Activated T-helper 1 cell treated with anti-CD3 and anti-CD28 coated beads, Interleukin-2, amount 50 U/mL, for 16 hours (primary cell): Measurements from ENCODE around the gene SYNPR.
"Not testable (repeated sequence)": the region's sequence is repeated elsewhere in the genome, so short reads cannot be mapped to it uniquely, and the experiment has no call there.

ENCODE experiments used
- DNase-seq, 2 donors: peaks; one replicate each; pipeline ENCODE4 v3.0.0-alpha.2; 2020; ENCODE audit warnings: low read depth in 1 of 2, low spot score in 1 of 2

Gene SYNPR

GRCh38 chr3:63611382-63611781 is 333.3 kb downstream of the SYNPR start:
- DNase-seq, result no peak

- no peak for DNase-seq
These were observed 335.5 kb downstream of the SYNPR start for GRCh38 chr3:63613561-63613960.

GRCh38 chr3:63617391-63617790 is 339.3 kb downstream of the SYNPR start:
- DNase-seq, result no peak

- DNase-seq, result no peak
These were observed 346.9 kb downstream of the SYNPR start for GRCh38 chr3:63624941-63625560.

GRCh38 chr3:63631670-63632069 is 353.6 kb downstream of the SYNPR start:
- no peak for DNase-seq

GRCh38 chr3:63635186-63635585 is 357.1 kb downstream of the SYNPR start:
- DNase-seq, result no peak

GRCh38 chr3:63639806-63640205 is 361.7 kb downstream of the SYNPR start:
- DNase-seq, result no peak

- DNase-seq, result no peak
These were observed 364.4 kb downstream of the SYNPR start for GRCh38 chr3:63642488-63642887.

- DNase-seq, result no peak
These were observed 366.2 kb downstream of the SYNPR start for GRCh38 chr3:63644212-63644797.

- DNase-seq, result not testable (repeated sequence)
These were observed 367.0 kb downstream of the SYNPR start for GRCh38 chr3:63644928-63645781.

GRCh38 chr3:63652066-63652725 is 374.1 kb downstream of the SYNPR start, which contains the start of gene SNTN:
SNTN (plus strand) TSS chr3:63652675; CDS start chr3:63652688, 13 bp downstream.
- no peak for DNase-seq

GRCh38 chr3:63654211-63654610 is 376.1 kb downstream of the SYNPR start:
- DNase-seq, result no peak

- no peak for DNase-seq
These were observed 376.8 kb downstream of the SYNPR start for GRCh38 chr3:63654931-63655330.

- no peak for DNase-seq
These were observed 377.4 kb downstream of the SYNPR start for GRCh38 chr3:63655519-63655918.

GRCh38 chr3:63656786-63657185 is 378.7 kb downstream of the SYNPR start:
- no peak for DNase-seq

- no peak for DNase-seq
These were observed 383.1 kb downstream of the SYNPR start for GRCh38 chr3:63661242-63661641.

- no peak for DNase-seq
These were observed 383.9 kb downstream of the SYNPR start for GRCh38 chr3:63662011-63662410.

- no peak for DNase-seq
These were observed 384.4 kb downstream of the SYNPR start for GRCh38 chr3:63662500-63662899.
